ENCODE measurements around the gene AGBL3. TPM values are rescaled to one million over a fixed set of nuclear protein-coding genes. Genes with fewer than 3 reads are reported as not detected.

AGBL3 gene
- total RNA-seq, 1 experiment from 2014 or later = 2.1 TPM

- POLR2A ChIA-PET = interaction anchor here (0.6 kb wide), 1 partner anchor 705 kb away, joined by 3 read pairs; no protein-coding TSS in a partner anchor
- peaks cover 84% of the 10 kb centered on the region for H3K36me3 Mint-ChIP-seq
- no peaks in the 10 kb centered on the region; the same call in 1 of the 2 replicates for H3K27me3 Mint-ChIP-seq (ENCODE audit: low read depth)
- peak overlapping the region; percentile 70; the same call in 1 of the 2 replicates for H3K27ac Mint-ChIP-seq
- no peak overlapping the region for H3K4me3 Mint-ChIP-seq
- CTCF ChIA-PET = interaction anchor here (0.6 to 1.7 kb wide), 8 partner anchors 10 to 498 kb away, joined by 3 to 9 read pairs (median 3); partner anchors contain the start of genes AGBL3 and STMP1
- H3K9me3 Mint-ChIP-seq = peaks cover 28% of the 10 kb centered on the region
- TF ChIP-seq ERG (CRISPR knock-in tag; IDR thresholded peaks at IDR 0.05) = no peak
- TF ChIP-seq USF2 (CRISPR knock-in tag; IDR thresholded peaks at IDR 0.05) = no peak
- no peak for TF ChIP-seq FOXP1 (CRISPR knock-in tag; IDR thresholded peaks at IDR 0.05; ENCODE audit: borderline replicate concordance)
- no peak for TF ChIP-seq NFE2L1 (CRISPR knock-in tag; IDR thresholded peaks at IDR 0.05)
- no peak for TF ChIP-seq OVOL2 (CRISPR knock-in tag; IDR thresholded peaks at IDR 0.05; ENCODE audit: borderline replicate concordance)
- no peak for TF ChIP-seq FOXK1 (CRISPR knock-in tag; IDR thresholded peaks at IDR 0.05)
- TF ChIP-seq ZNF121 (CRISPR knock-in tag; IDR thresholded peaks at IDR 0.05) = no peak
- TF ChIP-seq SOX15 (CRISPR knock-in tag; IDR thresholded peaks at IDR 0.05) = no peak
- TF ChIP-seq SMAD3 (CRISPR knock-in tag; IDR thresholded peaks at IDR 0.05; ENCODE audit: borderline replicate concordance) = no peak
- ATAC-seq (peak; percentile 13; the same call in 1 of the 2 replicates), DNase-seq (ENCODE audit: low spot score) (no peak)
- H3K4me1 Mint-ChIP-seq = peaks cover 32% of the 10 kb centered on the region
These were observed 178.2 kb downstream of the AGBL3 start for GRCh38 chr7:135164357-135165061.

- TF ChIP-seq ATF1 (CRISPR knock-in tag; IDR thresholded peaks at IDR 0.05) = no peak
- no peak for TF ChIP-seq MYBL2 (CRISPR knock-in tag; IDR thresholded peaks at IDR 0.05)
- no peak for TF ChIP-seq TP53 (CRISPR knock-in tag; IDR thresholded peaks at IDR 0.05)
- no peak for TF ChIP-seq ZNF232 (CRISPR knock-in tag; IDR thresholded peaks at IDR 0.05)
- TF ChIP-seq MXD4 (CRISPR knock-in tag; IDR thresholded peaks at IDR 0.05; ENCODE audit: borderline replicate concordance) = no peak
- no peak for TF ChIP-seq PREB (CRISPR knock-in tag; IDR thresholded peaks at IDR 0.05; ENCODE audit: borderline replicate concordance)
- no peak for TF ChIP-seq ZNF396 (CRISPR knock-in tag; IDR thresholded peaks at IDR 0.05; ENCODE audit: borderline replicate concordance)
- TF ChIP-seq SOX15 (CRISPR knock-in tag; IDR thresholded peaks at IDR 0.05) = no peak
- no peak for TF ChIP-seq NFE2L1 (CRISPR knock-in tag; IDR thresholded peaks at IDR 0.05)
- no peak for TF ChIP-seq ELF4 (CRISPR knock-in tag; IDR thresholded peaks at IDR 0.05; ENCODE audit: low read depth)
- TF ChIP-seq TEAD1 (CRISPR knock-in tag; IDR thresholded peaks at IDR 0.05) = no peak
- no peak for TF ChIP-seq E2F4 (CRISPR knock-in tag; IDR thresholded peaks at IDR 0.05; ENCODE audit: borderline replicate concordance, low read depth)
- TF ChIP-seq E2F1 (CRISPR knock-in tag; IDR thresholded peaks at IDR 0.05) = no peak
- TF ChIP-seq ZNF512 (CRISPR knock-in tag; IDR thresholded peaks at IDR 0.05; ENCODE audit: borderline replicate concordance) = no peak
- no peak for TF ChIP-seq HMGXB4 (CRISPR knock-in tag; IDR thresholded peaks at IDR 0.05)
- no peak for TF ChIP-seq ESRRA (CRISPR knock-in tag; IDR thresholded peaks at IDR 0.05; ENCODE audit: borderline replicate concordance)
- peaks cover 26% of the 10 kb centered on the region for H3K9me3 Mint-ChIP-seq
- H3K4me1 Mint-ChIP-seq = peaks cover 27% of the 10 kb centered on the region
- peaks cover 75% of the 10 kb centered on the region for H3K36me3 Mint-ChIP-seq
- ChIA-PET CTCF (no interaction called here), POLR2A (no interaction called here)
- no peaks in the 10 kb centered on the region; the same call in 1 of the 2 replicates for H3K27me3 Mint-ChIP-seq (ENCODE audit: low read depth)
- no peak for DNase-seq (ENCODE audit: low spot score)
- no peak overlapping the region for H3K4me3 Mint-ChIP-seq
- no peak overlapping the region for H3K27ac Mint-ChIP-seq
- ATAC-seq = no peak
These were observed 179.6 kb downstream of the AGBL3 start for GRCh38 chr7:135165862-135166261.

Data from WTC11 (cell line).